Pancreas (tissue), 10 donors: ENCODE measurements around the gene TSHZ2. TPM values are rescaled to one million over a fixed set of nuclear protein-coding genes. Genes with fewer than 3 reads are reported as not detected.

Source experiments
- ATAC-seq, 4 donors: fragments of 200-7000 bp; cut with Tn5 transposase; one replicate each; pipeline versions ENCODE4 v1.8.0 to v1.9.1; 2020; ENCODE audit warnings: mild to moderate bottlenecking in 4 of 4, moderate library complexity in 4 of 4
- DNase-seq, 6 donors: peaks; one replicate each; pipeline ENCODE4 v3.0.0-alpha.2; 2020
- FAIRE-seq: peaks from 2 replicates; lab custom pipeline; 2012; peaks lifted over from hg19 to GRCh38; lab: Jason Lieb, UNC
- H3K27ac ChIP-seq, 4 donors: fragments of 200-600 bp; sonication (generic); 1 replicate in 3 of 4; 2 replicates in 1 of 4; pipeline versions ENCODE4 v1.5.0 to v1.8.0; 2020
- H3K27me3 ChIP-seq, 4 donors: fragments of 200-600 bp; one replicate each; pipeline ENCODE4 v1.8.0; 2021
- H3K36me3 ChIP-seq, 3 donors: fragments of 200-600 bp; sonication (generic) in 1 of 3; one replicate each; pipeline versions ENCODE4 v1.5.0 to v1.8.0; 2020 to 2021
- H3K4me1 ChIP-seq, 3 donors: fragments of 200-600 bp; one replicate each; pipeline ENCODE4 v1.8.0; 2021
- H3K4me3 ChIP-seq, 4 donors: fragments of 200-600 bp; sonication (generic) in 2 of 4; one replicate each; pipeline versions ENCODE4 v1.5.0 to v1.8.0; 2020 to 2021
- H3K9me3 ChIP-seq, 4 donors: fragments of 200-600 bp; one replicate each; pipeline ENCODE4 v1.8.0; 2021
- CTCF ChIP-seq, 4 donors: fragments of 200-600 bp; sonication (generic) in 3 of 4; IDR thresholded peaks; one replicate each; pipeline versions ENCODE4 v1.5.0 to v1.8.0; 2021; ENCODE audit warnings: antibody characterized with exemption in 4 of 4
- WGBS, 2 donors: extraction: QIAGEN DNeasy Blood & Tissue Kit; methylation state at CpG; one replicate each; pipeline ENCODE4 v1.1.7; 2013; 5-methylcytosine and 5-hydroxymethylcytosine counted together
- intact Hi-C, 3 donors: fragments of 100-400 bp; cut with DNase I; formaldehyde crosslinking; loops; one replicate each; pipeline versions ENCODE4 v1.11.1 to v1.14.2; 2022
- polyA plus RNA-seq, 2 donors: library from polyadenylated mRNA; stranded (reverse); fragments of 200-250 nt; gene quantifications; one replicate each; pipeline ENCODE4 v1.2.3, GENCODE V29; 2013
- total RNA-seq, 6 donors: library from RNA; stranded (reverse); fragmentation: NEBNext Ultra II Directional in 4 of 6; extraction: Animal tissue kit (Norgen Biotek cat#: 25700) in 4 of 6; gene quantifications; one replicate each; pipeline versions ENCODE4 v1.2.1 to v1.2.4, GENCODE V29; 2021 to 2023
- donor health status: healthy with polysubstance abuse.
- donor health status: DM: no; HTN: no; CAD: no; lungs with moderate emphysema.
- donor health status: DM: no; HTN: no; CAD: no.
- donor health status: control.
- donor health status: control.
- donor health status: Bipolar disorder and iron deficiency.
- donor health status: DM: yes; HTN: yes; CAD: no.
- donor health status: DM: no; HTN: no; CAD: no.
- donor health status: DM: no; HTN: no; CAD: no.
- donor health status: DM: yes; HTN: yes; CAD: no.

TSHZ2 gene
- total and polyA plus RNA-seq, 8 donors = 2.2 to 23.5 (median 4.5) TPM

- no peaks in the 10 kb centered on the region for H3K4me1 ChIP-seq
- H3K4me3 ChIP-seq = no peak overlapping the region
- H3K27me3 ChIP-seq = no peaks in the 10 kb centered on the region
- H3K36me3 ChIP-seq = no peaks in the 10 kb centered on the region
- DNase-seq (no peak), FAIRE-seq (no peak), ATAC-seq (peak in 1 of 4 donors; percentile 18)
- H3K27ac ChIP-seq = no peak overlapping the region
- H3K9me3 ChIP-seq = no peaks in the 10 kb centered on the region
- intact Hi-C loops = no loop called here
- WGBS, 2 donors = 29 to 48% methylated on average over 3 of the region's 3 CpGs
- TF ChIP-seq CTCF (IDR thresholded peaks at IDR 0.05) = no peak
These were observed 204.0 kb downstream of the TSHZ2 start for GRCh38 chr20:53176134-53176533.

GRCh38 chr20:53177687-53178086 is 205.5 kb downstream of the TSHZ2 start:
- Histone ChIP-seq H3K4me3 (no peak overlapping the region), H3K4me1 (no peaks in the 10 kb centered on the region), H3K9me3 (no peaks in the 10 kb centered on the region), H3K27me3 (no peaks in the 10 kb centered on the region), H3K27ac (no peak overlapping the region), H3K36me3 (no peaks in the 10 kb centered on the region)
- no peak for DNase-seq
- no peak for TF ChIP-seq CTCF (IDR thresholded peaks at IDR 0.05)
- FAIRE-seq = no peak
- no peak for ATAC-seq
- intact Hi-C loops = no loop called here
- WGBS, 2 donors = 72 to 86% methylated on average over 2 of the region's 2 CpGs

- H3K4me3 ChIP-seq = no peak overlapping the region
- WGBS, 2 donors = 73 to 82% methylated on average over 10 of the region's 10 CpGs
- intact Hi-C loops = no loop called here
- TF ChIP-seq CTCF (IDR thresholded peaks at IDR 0.05) = no peak
- ATAC-seq (no peak), DNase-seq (no peak), FAIRE-seq (no peak)
- H3K9me3 ChIP-seq = no peaks in the 10 kb centered on the region
- H3K27me3 ChIP-seq = no peaks in the 10 kb centered on the region
- H3K4me1 ChIP-seq = no peaks in the 10 kb centered on the region
- H3K27ac ChIP-seq = no peak overlapping the region
- H3K36me3 ChIP-seq = no peaks in the 10 kb centered on the region
These were observed 207.6 kb downstream of the TSHZ2 start for GRCh38 chr20:53179749-53180148.

- Histone ChIP-seq H3K9me3 (no peaks in the 10 kb centered on the region), H3K27ac (no peak overlapping the region), H3K27me3 (no peaks in the 10 kb centered on the region), H3K36me3 (no peaks in the 10 kb centered on the region), H3K4me1 (no peaks in the 10 kb centered on the region), H3K4me3 (no peak overlapping the region)
- DNase-seq = no peak
- no peak for TF ChIP-seq CTCF (IDR thresholded peaks at IDR 0.05)
- ATAC-seq = no peak
- FAIRE-seq = no peak
- 76 to 84% methylated on average over 4 of the region's 4 CpGs for WGBS, 2 donors
- intact Hi-C loops = no loop called here
These were observed 208.8 kb downstream of the TSHZ2 start for GRCh38 chr20:53180928-53181362.

- ATAC-seq (no peak), FAIRE-seq (no peak)
- intact Hi-C loops = no loop called here
These were observed 209.8 kb downstream of the TSHZ2 start for GRCh38 chr20:53181866-53182376.

More at GRCh38 chr20:53181866-53182376, 209.8 kb downstream of the TSHZ2 start:
- 82 to 90% methylated on average over 3 of the region's 3 CpGs for WGBS, 2 donors
- no peak for TF ChIP-seq CTCF (IDR thresholded peaks at IDR 0.05)
- Histone ChIP-seq H3K36me3 (no peaks in the 10 kb centered on the region), H3K4me1 (no peaks in the 10 kb centered on the region), H3K9me3 (no peaks in the 10 kb centered on the region), H3K27ac (no peak overlapping the region), H3K27me3 (no peaks in the 10 kb centered on the region), H3K4me3 (no peak overlapping the region)
- no peak for DNase-seq
